Measurements from ENCODE around the gene PANX1. TPM values are rescaled to one million over a fixed set of nuclear protein-coding genes. Genes with fewer than 3 reads are reported as not detected.

The PANX1 gene
- total RNA-seq, 1 experiment from 2014 or later = 37.5 TPM

DNA sequence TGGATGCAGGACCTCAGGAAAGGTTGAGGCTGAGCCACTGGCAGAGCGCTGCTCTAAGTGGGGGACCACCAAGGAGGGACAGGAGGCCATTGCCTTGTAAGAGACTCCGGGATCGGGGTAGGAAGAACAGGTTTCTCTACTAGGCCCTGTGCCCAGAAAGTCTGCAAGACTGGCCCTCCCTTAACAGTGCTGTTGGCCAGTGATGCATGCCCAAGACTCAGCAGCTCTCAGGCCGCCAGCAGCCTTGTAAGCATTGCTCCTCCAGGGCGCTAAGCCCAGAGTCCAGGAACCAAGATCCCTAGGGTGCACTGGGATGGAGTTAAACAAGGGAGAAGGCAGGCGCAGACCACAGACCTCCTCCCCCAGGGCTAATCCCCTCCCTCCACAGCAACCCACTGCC, 39.3 kb upstream of the PANX1 start:
- Histone ChIP-seq H2BK120ac (ENCODE audit: low read depth, low read length, poor library complexity, severe bottlenecking) (no peak overlapping the region), H3K79me2 (ENCODE audit: insufficient read depth, low read length) (no peaks in the 10 kb centered on the region), H3K9ac (ENCODE audit: extremely low read depth, insufficient read length, low read length) (no peak overlapping the region), H4K91ac (ENCODE audit: insufficient read length, low read depth, low read length) (no peak overlapping the region), H2BK15ac (ENCODE audit: low read depth, low read length) (no peak overlapping the region), H2BK5ac (ENCODE audit: insufficient read length, low read length) (no peak overlapping the region), H3T11ph (ENCODE audit: low read length) (no peak overlapping the region), H3K18ac (ENCODE audit: insufficient read length, low read depth, low read length) (no peak overlapping the region), H2BK12ac (ENCODE audit: insufficient read length, low read depth, low read length) (no peak overlapping the region), H3K4ac (ENCODE audit: low read depth, low read length) (no peak overlapping the region), H4K5ac (ENCODE audit: insufficient read length, low read depth, low read length) (no peak overlapping the region), H2AK5ac (ENCODE audit: insufficient read length, low read length) (no peak overlapping the region), H3K23me2 (ENCODE audit: insufficient read length, low read depth, low read length, poor library complexity, severe bottlenecking) (no peaks in the 10 kb centered on the region), H3K27me3 (ENCODE audit: insufficient read depth, low read length) (no peaks in the 10 kb centered on the region), H4K20me1 (ENCODE audit: control insufficient read depth, insufficient read depth, insufficient read length) (no peaks in the 10 kb centered on the region), H3K14ac (ENCODE audit: insufficient read depth, low read length) (no peak overlapping the region), H2AFZ (ENCODE audit: low read length) (no peak overlapping the region), H3K4me1 (ENCODE audit: insufficient read depth, low read length) (no peaks in the 10 kb centered on the region; the same call in 1 of the 2 replicates), H3K9me3 (ENCODE audit: control insufficient read depth, low read depth, low read length) (no peaks in the 10 kb centered on the region), H3K4me2 (ENCODE audit: insufficient read depth, insufficient read length, low read length) (no peak overlapping the region), H3K56ac (ENCODE audit: insufficient read length, low read depth, low read length) (no peak overlapping the region), H3K23ac (ENCODE audit: insufficient read length, low read depth, low read length) (no peak overlapping the region), H3K27ac (ENCODE audit: insufficient read length, low read depth, low read length) (no peak overlapping the region), H2BK20ac (ENCODE audit: low read depth, low read length, poor library complexity, severe bottlenecking) (no peak overlapping the region), H3K79me1 (ENCODE audit: insufficient read depth, low read depth, low read length, poor library complexity, severe bottlenecking) (no peaks in the 10 kb centered on the region), H4K8ac (replicated peaks; ENCODE audit: insufficient read length, low read depth, low read length) (no peak overlapping the region)
- Mint-ChIP-seq H3K4me1 (peaks cover 3 to 4% of the 10 kb centered on the region in 2 experiments; a peak in 1 of 4 replicates), H3K36me3 (ENCODE audit: insufficient read depth in 1 of 3, low read depth in 3 of 3) (no peaks in the 10 kb centered on the region), H3K27ac (peak overlapping the region in 1 of 3 experiments; percentile 57; a peak in 1 of 7 replicates), H3K27me3 (ENCODE audit: low read depth) (peaks cover 2% of the 10 kb centered on the region), H3K9me3 (no peaks in the 10 kb centered on the region; a peak in 1 of 5 replicates), H3K4me3 (no peak overlapping the region; a peak in 1 of 5 replicates)
- TF ChIP-seq, protein P1, sequence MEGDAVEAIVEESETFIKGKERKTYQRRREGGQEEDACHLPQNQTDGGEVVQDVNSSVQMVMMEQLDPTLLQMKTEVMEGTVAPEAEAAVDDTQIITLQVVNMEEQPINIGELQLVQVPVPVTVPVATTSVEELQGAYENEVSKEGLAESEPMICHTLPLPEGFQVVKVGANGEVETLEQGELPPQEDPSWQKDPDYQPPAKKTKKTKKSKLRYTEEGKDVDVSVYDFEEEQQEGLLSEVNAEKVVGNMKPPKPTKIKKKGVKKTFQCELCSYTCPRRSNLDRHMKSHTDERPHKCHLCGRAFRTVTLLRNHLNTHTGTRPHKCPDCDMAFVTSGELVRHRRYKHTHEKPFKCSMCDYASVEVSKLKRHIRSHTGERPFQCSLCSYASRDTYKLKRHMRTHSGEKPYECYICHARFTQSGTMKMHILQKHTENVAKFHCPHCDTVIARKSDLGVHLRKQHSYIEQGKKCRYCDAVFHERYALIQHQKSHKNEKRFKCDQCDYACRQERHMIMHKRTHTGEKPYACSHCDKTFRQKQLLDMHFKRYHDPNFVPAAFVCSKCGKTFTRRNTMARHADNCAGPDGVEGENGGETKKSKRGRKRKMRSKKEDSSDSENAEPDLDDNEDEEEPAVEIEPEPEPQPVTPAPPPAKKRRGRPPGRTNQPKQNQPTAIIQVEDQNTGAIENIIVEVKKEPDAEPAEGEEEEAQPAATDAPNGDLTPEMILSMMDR (conservative IDR thresholded peaks at IDR 0.05) = no peak
- no CpG with 5 or more reads among the region's 6 CpGs for WGBS (ENCODE audit: extremely low coverage, insufficient read length, low lambda C conversion rate)
- DNase-seq = no peak

Data from H9 (cell line).